ENCODE data around the gene KRT4. TPM values are rescaled to one million over a fixed set of nuclear protein-coding genes. Genes with fewer than 3 reads are reported as not detected.

Gene KRT4
- polyA plus RNA-seq, 3 donors = not detected

DNA sequence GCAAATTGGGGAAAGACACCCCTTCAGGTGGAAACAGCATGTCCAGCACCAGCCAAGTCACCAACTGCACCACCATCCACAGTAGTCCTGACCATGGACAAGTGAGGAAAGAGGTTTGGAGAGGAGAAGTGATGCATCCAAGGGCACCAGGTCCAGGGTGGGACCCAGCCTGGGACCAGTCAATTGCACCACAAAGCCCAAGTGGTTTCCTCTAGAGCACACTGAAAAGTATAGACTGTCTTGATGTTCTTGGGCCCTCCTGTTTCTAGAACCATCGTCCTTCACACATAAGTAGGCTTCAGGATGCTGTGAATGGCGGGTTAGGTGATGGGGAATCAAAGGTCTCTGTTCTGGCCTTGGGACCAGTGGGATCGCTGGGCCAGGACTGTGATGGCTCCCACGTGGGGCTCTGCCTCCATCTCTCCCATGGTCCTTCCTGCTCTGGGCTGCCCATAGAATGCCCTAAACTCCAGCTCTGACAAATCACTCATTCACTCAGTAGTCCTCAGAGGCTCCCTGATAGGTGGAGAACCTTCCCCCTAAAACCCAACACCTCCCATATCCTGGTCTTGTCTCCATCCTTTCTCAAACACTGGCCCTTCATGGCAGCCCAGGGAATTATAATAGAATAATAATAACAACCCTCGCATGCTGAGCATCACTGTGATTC lies 11.0 kb upstream of the KRT4 start:
- no peak overlapping the region for H3K4me3 Mint-ChIP-seq
- H3K27me3 Mint-ChIP-seq (ENCODE audit: low read depth in 3 of 3) = peaks cover 0 to 7% (median 3%) of the 10 kb centered on the region in 3 donors
- Histone ChIP-seq H3K4me2 (replicated peaks; ENCODE audit: extremely low read depth, low read length, poor library complexity, severe bottlenecking) (no peak overlapping the region), H3K27ac (ENCODE audit: low read depth in 1 of 2, low read length in 2 of 2) (no peak overlapping the region), H3K9me3 (replicated peaks in 1 of 2; ENCODE audit: control insufficient read depth in 1 of 2, insufficient read depth in 1 of 2, low read length in 2 of 2) (no peaks in the 10 kb centered on the region), H3K4me1 (ENCODE audit: control insufficient read depth in 1 of 2, insufficient read depth in 2 of 2, low read length in 2 of 2) (peaks cover 0 to 6% of the 10 kb centered on the region in 2 donors), H3K36me3 (replicated peaks in 1 of 2; ENCODE audit: control insufficient read depth in 1 of 2, insufficient read depth in 2 of 2, low read length in 2 of 2) (no peaks in the 10 kb centered on the region), H3K9ac (ENCODE audit: insufficient read depth, low read length, poor library complexity, severe bottlenecking) (no peak overlapping the region), H3K27me3 (ENCODE audit: control insufficient read depth in 2 of 2, insufficient read depth in 2 of 2, low read length in 2 of 2) (no peaks in the 10 kb centered on the region), H3K4me3 (replicated peaks in 1 of 3; ENCODE audit: low read depth in 2 of 3, low read length in 3 of 3) (no peak overlapping the region), H4K20me1 (ENCODE audit: insufficient read depth, low read length) (no peaks in the 10 kb centered on the region), H3K79me2 (ENCODE audit: insufficient read depth, low read length) (no peaks in the 10 kb centered on the region), H2AFZ (ENCODE audit: insufficient read depth, low read depth, low read length, poor library complexity, severe bottlenecking) (no peak overlapping the region)
- TF ChIP-seq CTCF (IDR thresholded peaks at IDR 0.05) = no peak
- H3K4me1 Mint-ChIP-seq = peaks cover 10% of the 10 kb centered on the region
- H3K27ac Mint-ChIP-seq = no peak overlapping the region
- H3K36me3 Mint-ChIP-seq = no peaks in the 10 kb centered on the region
- DNase-seq = no peak
- intact Hi-C loops (cut with micrococcal nuclease) = no loop called here
- WGBS (ENCODE audit: insufficient coverage) = 100% methylated on average over 2 of the region's 5 CpGs
- H3K9me3 Mint-ChIP-seq = no peaks in the 10 kb centered on the region

- Histone ChIP-seq H3K9me3 (replicated peaks in 1 of 2; ENCODE audit: control insufficient read depth in 1 of 2, insufficient read depth in 1 of 2, low read length in 2 of 2) (no peaks in the 10 kb centered on the region), H3K36me3 (replicated peaks in 1 of 2; ENCODE audit: control insufficient read depth in 1 of 2, insufficient read depth in 2 of 2, low read length in 2 of 2) (no peaks in the 10 kb centered on the region), H3K27ac (ENCODE audit: low read depth in 1 of 2, low read length in 2 of 2) (no peak overlapping the region), H4K20me1 (ENCODE audit: insufficient read depth, low read length) (no peaks in the 10 kb centered on the region), H3K9ac (ENCODE audit: insufficient read depth, low read length, poor library complexity, severe bottlenecking) (no peak overlapping the region), H3K4me3 (replicated peaks in 1 of 3; ENCODE audit: low read depth in 2 of 3, low read length in 3 of 3) (no peak overlapping the region), H3K4me1 (ENCODE audit: control insufficient read depth in 1 of 2, insufficient read depth in 2 of 2, low read length in 2 of 2) (peaks cover 0 to 6% of the 10 kb centered on the region in 2 donors), H3K4me2 (replicated peaks; ENCODE audit: extremely low read depth, low read length, poor library complexity, severe bottlenecking) (no peak overlapping the region), H2AFZ (ENCODE audit: insufficient read depth, low read depth, low read length, poor library complexity, severe bottlenecking) (no peak overlapping the region), H3K27me3 (ENCODE audit: control insufficient read depth in 2 of 2, insufficient read depth in 2 of 2, low read length in 2 of 2) (no peaks in the 10 kb centered on the region), H3K79me2 (ENCODE audit: insufficient read depth, low read length) (no peaks in the 10 kb centered on the region)
- intact Hi-C loops (cut with micrococcal nuclease) = no loop called here
- 93% methylated on average over 15 of the region's 15 CpGs for WGBS (ENCODE audit: insufficient coverage)
- no peaks in the 10 kb centered on the region for H3K9me3 Mint-ChIP-seq
- DNase-seq = no peak
- no peak overlapping the region for H3K4me3 Mint-ChIP-seq
- peaks cover 7% of the 10 kb centered on the region for H3K4me1 Mint-ChIP-seq
- H3K27me3 Mint-ChIP-seq (ENCODE audit: low read depth in 3 of 3) = peaks cover 2 to 7% (median 3%) of the 10 kb centered on the region in 3 donors
- no peaks in the 10 kb centered on the region for H3K36me3 Mint-ChIP-seq
- TF ChIP-seq CTCF (IDR thresholded peaks at IDR 0.05) = no peak
- no peak overlapping the region for H3K27ac Mint-ChIP-seq
Measured at GRCh38 chr12:52823761-52824450, 10.0 kb upstream of the KRT4 start.

All from CD14-positive monocyte (primary cell).